SK-N-MC (cell line): Measurements from ENCODE around the gene VPS4B.

Experiments used
- DNase-seq: peaks from one replicate; pipeline ENCODE4 v3.0.0-alpha.2; 2011; ENCODE audit warnings: low read depth, low spot score
- H3K27ac ChIP-seq: fragments of 200-600 bp; sonication (generic); 2 replicates; pipeline ENCODE4 v1.5.1; 2016; ENCODE audit warnings: mixed run types
- H3K36me3 ChIP-seq: fragments of 200-600 bp; sonication (generic); 2 replicates; pipeline ENCODE4 v1.6.1; 2017; ENCODE audit warnings: antibody characterized with exemption, low read length, mixed read lengths; ENCODE audit not compliant: insufficient read depth
- H3K4me3 ChIP-seq: fragments of 200-600 bp; sonication (generic); 2 replicates; pipeline ENCODE4 v1.5.1; 2016
- H3K9ac ChIP-seq: fragments of 200-600 bp; sonication (generic); 2 replicates; pipeline ENCODE4 v1.8.0; 2017; ENCODE audit warnings: mixed run types, mixed read lengths; ENCODE audit not compliant: insufficient read length
- H3K9me3 ChIP-seq: fragments of 200-600 bp; sonication (generic); 2 replicates; pipeline ENCODE4 v1.6.1; 2017; ENCODE audit warnings: low read depth, mild to moderate bottlenecking, antibody characterized with exemption, low read length, moderate library complexity, mixed read lengths
- EZH2 ChIP-seq: fragments of 200-600 bp; sonication (generic); IDR thresholded peaks from one replicate; pipeline ENCODE4 v1.6.1; 2017; ENCODE audit warnings: antibody characterized with exemption
- FOXP2 ChIP-seq: optimal IDR thresholded peaks from 2 replicates; pipeline ENCODE3; 2011; ENCODE audit warnings: mild to moderate bottlenecking, moderate library complexity; ENCODE audit not compliant: insufficient read depth; ENCODE audit errors: extremely low read length, control extremely low read depth
- POLR2AphosphoS5 ChIP-seq: IDR thresholded peaks from 2 replicates; pipeline ENCODE4 v1.6.1; 2012; ENCODE audit warnings: mild to moderate bottlenecking, low read depth, low read length, borderline replicate concordance

The VPS4B gene

DNA sequence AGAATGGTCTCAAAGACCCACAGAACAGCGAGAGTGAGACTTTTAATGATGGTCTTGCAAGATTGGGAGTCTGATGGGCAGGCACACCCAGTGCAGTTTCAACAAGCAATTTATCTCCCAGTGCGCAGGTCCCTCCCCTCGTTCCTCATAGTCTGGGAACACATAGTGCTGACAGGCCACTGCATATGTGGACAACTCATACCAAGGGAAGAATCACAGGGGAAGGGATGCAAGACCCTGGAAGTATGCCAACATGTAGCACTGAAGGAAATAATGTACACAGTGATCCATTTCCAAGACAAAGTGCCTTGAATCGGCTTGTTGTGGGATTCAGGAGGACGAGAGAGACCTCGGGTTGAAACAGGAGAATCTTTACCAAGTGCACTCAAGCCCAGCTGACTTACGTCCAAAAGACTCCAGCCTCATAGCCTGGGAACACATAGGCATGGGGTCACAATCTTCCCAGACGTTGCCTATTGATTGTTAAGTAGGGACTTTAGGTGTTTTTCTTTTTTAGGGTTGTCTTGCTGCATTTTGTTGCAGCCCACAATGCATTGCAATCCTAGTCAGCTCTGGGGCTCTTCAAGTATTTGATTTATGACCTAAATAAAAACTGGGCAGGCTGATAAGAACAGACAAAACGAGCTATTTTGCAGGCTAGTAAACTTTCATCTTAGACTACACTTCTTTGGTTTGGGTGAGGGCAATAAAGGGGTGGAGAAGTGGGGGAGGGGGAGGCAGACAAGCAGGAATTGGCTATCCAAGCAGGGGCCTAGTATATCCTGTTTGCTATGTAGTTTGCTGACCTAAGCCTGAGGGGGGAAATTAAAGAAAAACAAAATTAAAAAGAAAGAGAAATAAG lies 29.8 kb upstream of the VPS4B start:
- H3K27ac ChIP-seq, result no peak overlapping the region
- H3K4me3 ChIP-seq, result no peak overlapping the region
- TF ChIP-seq POLR2AphosphoS5, result no peak
- TF ChIP-seq EZH2, result no peak
- TF ChIP-seq FOXP2, result no peak
- no peaks in the 10 kb centered on the region for H3K36me3 ChIP-seq
- DNase-seq, result no peak
- no peak overlapping the region for H3K9ac ChIP-seq
- H3K9me3 ChIP-seq, result no peaks in the 10 kb centered on the region

DNA sequence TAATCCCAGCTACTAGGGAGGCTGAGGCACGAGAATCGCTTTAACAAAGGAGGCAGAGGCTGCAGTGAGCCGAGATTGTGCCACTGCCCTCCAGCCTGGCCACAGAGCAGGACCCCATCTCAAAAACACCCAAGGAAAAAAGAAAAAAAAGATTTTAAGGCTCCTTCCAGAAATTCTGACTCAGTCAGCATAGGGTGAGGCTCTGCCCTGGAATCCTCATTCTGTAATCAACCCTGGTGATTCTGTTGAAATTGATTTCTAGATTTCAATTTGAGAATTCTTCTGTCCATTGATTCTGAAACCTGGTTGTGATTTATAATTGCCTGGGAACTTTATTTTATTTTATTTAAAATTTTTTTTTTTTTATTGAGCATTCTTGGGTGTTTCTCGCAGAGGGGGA lies 27.1 kb upstream of the VPS4B start:
- H3K36me3 ChIP-seq, result no peaks in the 10 kb centered on the region
- TF ChIP-seq FOXP2 (no peak), POLR2AphosphoS5 (no peak), EZH2 (no peak)
- H3K9ac ChIP-seq, result no peak overlapping the region
- no peak overlapping the region for H3K4me3 ChIP-seq
- DNase-seq, result no peak
- no peaks in the 10 kb centered on the region for H3K9me3 ChIP-seq
- H3K27ac ChIP-seq, result no peak overlapping the region

DNA sequence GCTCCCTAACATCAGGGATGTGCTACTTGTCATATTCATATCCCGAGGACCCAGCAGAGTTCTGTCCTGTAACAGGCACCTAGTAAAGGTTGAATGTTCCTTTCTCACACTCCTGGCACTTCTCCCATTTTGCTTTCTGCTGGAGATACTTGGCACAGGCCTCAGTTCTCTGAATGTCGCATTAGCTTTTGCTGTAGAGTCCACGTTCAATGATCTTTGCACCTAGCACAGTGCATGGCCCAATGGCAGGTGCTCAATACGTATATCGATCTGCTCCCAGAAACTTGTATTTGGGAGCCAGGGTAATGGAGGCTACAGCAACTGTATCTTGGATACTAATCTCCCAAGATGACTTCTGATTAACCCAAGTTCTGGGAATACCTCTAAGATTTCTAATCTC lies 24.8 kb upstream of the VPS4B start:
- Histone ChIP-seq H3K4me3 (no peak overlapping the region), H3K36me3 (no peaks in the 10 kb centered on the region), H3K27ac (no peak overlapping the region), H3K9me3 (no peaks in the 10 kb centered on the region), H3K9ac (no peak overlapping the region)
- DNase-seq, result no peak
- TF ChIP-seq FOXP2, result no peak
- no peak for TF ChIP-seq POLR2AphosphoS5
- TF ChIP-seq EZH2, result no peak

DNA sequence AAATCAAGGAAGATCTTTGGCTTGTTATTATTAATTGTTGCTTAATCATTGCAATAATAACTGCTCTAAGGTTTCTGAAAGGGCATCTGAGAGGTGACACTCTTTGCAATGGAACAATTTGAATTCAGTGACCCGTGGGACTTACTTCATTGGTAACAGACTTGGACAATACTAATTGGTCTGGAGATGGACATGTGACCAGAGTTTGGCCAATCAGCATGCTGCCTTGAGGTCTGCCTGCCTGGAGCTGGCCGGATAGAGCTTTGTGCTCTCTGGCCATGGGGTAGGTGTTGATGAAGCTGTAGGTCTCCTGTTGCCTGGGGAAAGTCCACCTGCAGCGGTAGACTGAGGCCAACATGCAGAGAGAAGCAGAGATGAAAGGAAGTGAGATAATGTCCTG lies 24.0 kb upstream of the VPS4B start:
- Histone ChIP-seq H3K9me3 (no peaks in the 10 kb centered on the region), H3K27ac (no peak overlapping the region), H3K9ac (no peak overlapping the region), H3K36me3 (no peaks in the 10 kb centered on the region), H3K4me3 (no peak overlapping the region)
- TF ChIP-seq EZH2 (no peak), FOXP2 (no peak), POLR2AphosphoS5 (no peak)
- DNase-seq, result no peak

DNA sequence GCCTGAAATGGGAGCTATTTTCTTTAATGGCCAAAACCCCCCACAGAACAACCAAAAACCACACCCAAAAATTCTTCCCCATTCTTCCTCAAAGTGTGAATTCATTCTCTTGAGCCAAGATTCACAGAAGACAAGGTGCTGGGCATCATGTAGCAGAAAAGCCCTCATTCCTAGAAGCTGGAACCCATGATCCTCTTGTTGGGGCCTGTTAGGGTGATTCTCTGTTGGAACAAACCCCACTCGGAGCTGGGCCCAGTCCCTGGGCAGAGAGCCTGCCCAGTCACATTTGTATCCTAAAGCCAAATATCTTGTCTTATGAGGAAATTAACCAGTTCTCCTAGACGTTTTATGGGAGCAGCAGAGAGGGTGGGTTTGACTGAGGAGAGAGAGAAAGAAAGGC lies 22.8 kb upstream of the VPS4B start:
- no peak overlapping the region for H3K4me3 ChIP-seq
- no peak for TF ChIP-seq FOXP2
- TF ChIP-seq POLR2AphosphoS5, result no peak
- no peak for TF ChIP-seq EZH2
- H3K36me3 ChIP-seq, result no peaks in the 10 kb centered on the region
- DNase-seq, result no peak
- H3K9ac ChIP-seq, result no peak overlapping the region
- peak overlapping the region; percentile 84 for H3K27ac ChIP-seq
- H3K9me3 ChIP-seq, result no peaks in the 10 kb centered on the region

DNA sequence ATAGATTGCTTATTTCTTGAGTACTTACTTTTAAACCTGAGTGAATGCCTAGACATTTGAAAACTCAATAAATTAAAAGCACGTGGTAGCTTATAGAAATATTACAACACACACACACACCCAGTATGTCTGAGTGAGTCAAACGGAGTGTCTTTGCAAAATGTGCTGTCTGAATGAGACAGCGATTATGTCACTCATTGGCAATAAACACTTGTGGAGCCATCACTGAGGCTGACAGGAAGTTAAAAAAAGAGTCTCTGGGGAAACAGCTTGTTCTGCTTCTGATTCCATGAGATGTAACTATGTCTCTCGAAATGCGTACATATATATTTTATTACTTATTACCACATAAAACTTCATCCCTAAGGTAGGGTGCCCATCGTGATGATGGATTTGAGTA lies 22.3 kb upstream of the VPS4B start:
- Histone ChIP-seq H3K36me3 (no peaks in the 10 kb centered on the region), H3K27ac (peak overlapping the region; percentile 84; the same call in 1 of the 2 replicates), H3K9me3 (no peaks in the 10 kb centered on the region), H3K9ac (no peak overlapping the region), H3K4me3 (no peak overlapping the region)
- TF ChIP-seq EZH2 (no peak), POLR2AphosphoS5 (no peak), FOXP2 (no peak)
- DNase-seq, result peak; percentile 79

DNA sequence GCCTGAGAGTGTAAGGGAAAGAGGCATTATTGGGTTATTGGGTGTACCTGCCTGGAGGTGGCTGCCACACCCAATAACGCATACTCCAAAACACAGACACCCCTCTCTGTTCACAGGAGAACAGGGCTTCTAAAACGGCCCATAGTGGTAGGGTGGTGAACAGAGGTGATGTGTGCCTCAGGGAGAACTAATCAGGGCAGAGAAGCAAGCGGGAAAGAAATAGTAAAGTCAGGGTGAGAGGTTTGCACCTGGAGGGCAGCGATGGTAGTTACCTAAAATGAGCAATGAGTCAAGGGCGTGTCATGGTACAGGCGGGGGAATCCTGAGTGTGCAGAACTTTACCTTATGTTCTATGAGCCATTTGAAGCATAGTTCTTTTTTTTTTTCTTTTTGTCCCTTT lies 21.6 kb upstream of the VPS4B start:
- Histone ChIP-seq H3K36me3 (no peaks in the 10 kb centered on the region), H3K9ac (no peak overlapping the region), H3K9me3 (no peaks in the 10 kb centered on the region), H3K4me3 (no peak overlapping the region), H3K27ac (no peak overlapping the region)
- no peak for DNase-seq
- TF ChIP-seq POLR2AphosphoS5 (no peak), EZH2 (no peak), FOXP2 (no peak)

DNA sequence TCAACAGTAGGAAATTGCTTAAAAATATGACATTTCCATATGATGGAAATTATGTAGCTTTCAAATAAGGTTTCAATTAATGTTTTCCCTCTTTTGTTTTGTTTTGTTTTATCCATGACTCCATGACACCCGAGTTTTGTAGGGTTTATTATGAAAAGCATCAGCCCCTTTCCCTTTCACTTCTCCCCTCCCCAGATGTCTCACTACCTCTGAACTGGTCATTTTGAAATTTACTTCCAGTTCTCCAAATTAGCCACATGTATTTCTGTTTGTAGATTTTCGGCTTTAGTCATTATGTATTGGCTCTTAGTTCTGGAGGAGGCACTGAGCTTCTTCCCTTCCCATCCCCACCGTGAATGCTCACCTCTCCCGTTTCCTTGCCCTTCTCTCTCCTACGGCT lies 18.6 kb upstream of the VPS4B start:
- TF ChIP-seq FOXP2, result no peak
- no peak for TF ChIP-seq EZH2
- no peak for TF ChIP-seq POLR2AphosphoS5
- no peak overlapping the region for H3K9ac ChIP-seq
- no peak for DNase-seq
- H3K27ac ChIP-seq, result no peak overlapping the region
- no peaks in the 10 kb centered on the region for H3K36me3 ChIP-seq
- H3K9me3 ChIP-seq, result no peaks in the 10 kb centered on the region
- no peak overlapping the region for H3K4me3 ChIP-seq
